H9 (cell line): ENCODE results near the gene TTC13. TPM values are rescaled to one million over a fixed set of nuclear protein-coding genes. Genes with fewer than 3 reads are reported as not detected.

Source experiments
- DNase-seq: peaks from one replicate; pipeline ENCODE4 v3.0.0-alpha.2; 2017
- H2AFZ ChIP-seq: one replicate; pipeline ENCODE4 v1.6.1; 2013; ENCODE audit warnings: mild to moderate bottlenecking, low read length, control low read depth, moderate library complexity
- H2AK5ac ChIP-seq: 2 replicates; pipeline ENCODE4 v1.6.1; 2013; ENCODE audit warnings: low read length, control low read depth, mixed read lengths; ENCODE audit not compliant: insufficient read length
- H2BK120ac ChIP-seq: one replicate; pipeline ENCODE4 v1.6.1; 2013; ENCODE audit warnings: low read depth, mild to moderate bottlenecking, low read length, control low read depth, inconsistent platforms; ENCODE audit not compliant: poor library complexity, severe bottlenecking
- H2BK12ac ChIP-seq: 2 replicates; pipeline ENCODE4 v1.6.1; 2013; ENCODE audit warnings: low read length, control low read depth, mixed read lengths, low read depth; ENCODE audit not compliant: insufficient read length
- H2BK15ac ChIP-seq: 2 replicates; pipeline ENCODE4 v1.6.1; 2013; ENCODE audit warnings: low read depth, low read length, control low read depth
- H2BK20ac ChIP-seq: one replicate; pipeline ENCODE4 v1.6.1; 2013; ENCODE audit warnings: low read depth, mild to moderate bottlenecking, low read length, control low read depth, inconsistent platforms; ENCODE audit not compliant: poor library complexity, severe bottlenecking
- H2BK5ac ChIP-seq: 2 replicates; pipeline ENCODE4 v1.6.1; 2013; ENCODE audit warnings: low read length, control low read depth, mixed read lengths; ENCODE audit not compliant: insufficient read length
- H3K14ac ChIP-seq: 2 replicates; pipeline ENCODE4 v1.6.1; 2013; ENCODE audit warnings: low read length, control low read depth; ENCODE audit not compliant: insufficient read depth
- H3K18ac ChIP-seq: 2 replicates; pipeline ENCODE4 v1.6.1; 2013; ENCODE audit warnings: low read depth, mild to moderate bottlenecking, mixed read lengths, low read length, control low read depth; ENCODE audit not compliant: insufficient read length
- H3K23ac ChIP-seq: 2 replicates; pipeline ENCODE4 v1.6.1; 2013; ENCODE audit warnings: low read length, control low read depth, mixed read lengths, low read depth; ENCODE audit not compliant: insufficient read length
- H3K23me2 ChIP-seq: 2 replicates; pipeline ENCODE4 v1.6.1; 2013; ENCODE audit warnings: low read depth, mild to moderate bottlenecking, mixed read lengths, low read length, control low read depth; ENCODE audit not compliant: insufficient read length, poor library complexity, severe bottlenecking
- H3K27ac ChIP-seq: 2 replicates; pipeline ENCODE4 v1.5.1; 2013; ENCODE audit warnings: low read length, control low read depth, mixed read lengths, low read depth; ENCODE audit not compliant: insufficient read length
- H3K27me3 ChIP-seq: 2 replicates; pipeline ENCODE4 v1.6.1; 2013; ENCODE audit warnings: low read length, control low read depth, inconsistent platforms; ENCODE audit not compliant: insufficient read depth
- H3K4ac ChIP-seq: 2 replicates; pipeline ENCODE4 v1.6.1; 2013; ENCODE audit warnings: low read depth, mild to moderate bottlenecking, control low read depth, inconsistent platforms, low read length, moderate library complexity
- H3K4me1 ChIP-seq: 2 replicates; pipeline ENCODE4 v1.6.1; 2013; ENCODE audit warnings: low read length, control low read depth, inconsistent platforms; ENCODE audit not compliant: insufficient read depth
- H3K4me2 ChIP-seq: 2 replicates; pipeline ENCODE4 v1.6.1; 2013; ENCODE audit warnings: low read length, control low read depth, mixed read lengths; ENCODE audit not compliant: insufficient read length, insufficient read depth
- H3K56ac ChIP-seq: 2 replicates; pipeline ENCODE4 v1.6.1; 2013; ENCODE audit warnings: low read depth, mild to moderate bottlenecking, mixed read lengths, low read length, control low read depth; ENCODE audit not compliant: insufficient read length
- H3K79me1 ChIP-seq: 2 replicates; pipeline ENCODE4 v1.6.1; 2013; ENCODE audit warnings: low read depth, mild to moderate bottlenecking, moderate library complexity, low read length, control low read depth, inconsistent platforms; ENCODE audit not compliant: insufficient read depth, poor library complexity, severe bottlenecking
- H3K79me2 ChIP-seq: 2 replicates; pipeline ENCODE4 v1.6.1; 2013; ENCODE audit warnings: low read length, control low read depth, inconsistent platforms; ENCODE audit not compliant: insufficient read depth
- H3K9ac ChIP-seq: 2 replicates; pipeline ENCODE4 v1.6.1; 2013; ENCODE audit warnings: low read length, control low read depth, mixed read lengths; ENCODE audit not compliant: insufficient read length; ENCODE audit errors: extremely low read depth
- H3K9me3 ChIP-seq: one replicate; pipeline ENCODE4 v1.6.1; 2013; ENCODE audit warnings: low read depth, low read length, inconsistent platforms; ENCODE audit not compliant: control insufficient read depth
- H3T11ph ChIP-seq: one replicate; pipeline ENCODE4 v1.6.1; 2013; ENCODE audit warnings: mild to moderate bottlenecking, low read length, control low read depth, inconsistent platforms
- H4K20me1 ChIP-seq: one replicate; pipeline ENCODE4 v1.6.1; 2013; ENCODE audit not compliant: control insufficient read depth, insufficient read length, insufficient read depth
- H4K5ac ChIP-seq: 2 replicates; pipeline ENCODE4 v1.6.1; 2013; ENCODE audit warnings: low read depth, mild to moderate bottlenecking, mixed read lengths, low read length, control low read depth; ENCODE audit not compliant: insufficient read length
- H4K8ac ChIP-seq: replicated peaks from 2 replicates; pipeline ENCODE4 v1.6.1; 2013; ENCODE audit warnings: low read length, control low read depth, mixed read lengths, low read depth; ENCODE audit not compliant: insufficient read length
- H4K91ac ChIP-seq: 2 replicates; pipeline ENCODE4 v1.6.1; 2013; ENCODE audit warnings: low read depth, mild to moderate bottlenecking, moderate library complexity, mixed read lengths, low read length, control low read depth; ENCODE audit not compliant: insufficient read length
- H3K27ac Mint-ChIP-seq, 3 experiments: 2 replicates in 2 of 3; 3 replicates in 1 of 3; pipeline ENCODE4 v1.8.0; 2020 to 2021; ENCODE audit warnings: mixed read lengths in 3 of 3, mild to moderate bottlenecking in 1 of 3, moderate library complexity in 1 of 3
- H3K27me3 Mint-ChIP-seq: 2 replicates; pipeline ENCODE4 v1.8.0; 2021; ENCODE audit warnings: low read depth, mild to moderate bottlenecking, moderate library complexity, mixed read lengths
- H3K36me3 Mint-ChIP-seq, 3 experiments: 2 replicates in 2 of 3; 3 replicates in 1 of 3; pipeline ENCODE4 v1.8.0; 2020 to 2021; ENCODE audit warnings: low read depth in 3 of 3, mixed read lengths in 3 of 3; ENCODE audit not compliant: insufficient read depth in 1 of 3
- H3K4me1 Mint-ChIP-seq, 2 experiments: 2 replicates each; pipeline ENCODE4 v1.8.0; 2020; ENCODE audit warnings: mixed read lengths in 2 of 2
- H3K4me3 Mint-ChIP-seq, 2 experiments: 2 replicates in 1 of 2; 3 replicates in 1 of 2; pipeline ENCODE4 v1.8.0; 2020 to 2021; ENCODE audit warnings: mild to moderate bottlenecking in 2 of 2, mixed read lengths in 2 of 2, moderate library complexity in 1 of 2
- H3K9me3 Mint-ChIP-seq, 2 experiments: 2 replicates in 1 of 2; 3 replicates in 1 of 2; pipeline ENCODE4 v1.8.0; 2020; ENCODE audit warnings: mild to moderate bottlenecking in 2 of 2, mixed read lengths in 2 of 2, moderate library complexity in 1 of 2
- WGBS: extraction: QIAGEN DNeasy Blood & Tissue Kit; methylation state at CpG from one replicate; pipeline ENCODE4 v1.1.7; 2013; ENCODE audit warnings: missing lambda C conversion rate, low lambda C conversion rate, mixed read lengths; ENCODE audit not compliant: insufficient read length; ENCODE audit errors: extremely low coverage; 5-methylcytosine and 5-hydroxymethylcytosine counted together
- total RNA-seq: library from RNA; stranded (reverse); gene quantifications from 2 replicates; pipeline ENCODE4 v1.2.1, GENCODE V29; 2021
- TF ChIP-seq, protein P1 (sequence below): fragments of 200-600 bp; sonication (generic); conservative IDR thresholded peaks from 3 replicates; pipeline ENCODE4 v1.8.0; 2021; ENCODE audit warnings: antibody characterized with exemption, mild to moderate bottlenecking

TTC13 gene
- total RNA-seq, 1 experiment from 2014 or later, result 7.6 TPM

DNA sequence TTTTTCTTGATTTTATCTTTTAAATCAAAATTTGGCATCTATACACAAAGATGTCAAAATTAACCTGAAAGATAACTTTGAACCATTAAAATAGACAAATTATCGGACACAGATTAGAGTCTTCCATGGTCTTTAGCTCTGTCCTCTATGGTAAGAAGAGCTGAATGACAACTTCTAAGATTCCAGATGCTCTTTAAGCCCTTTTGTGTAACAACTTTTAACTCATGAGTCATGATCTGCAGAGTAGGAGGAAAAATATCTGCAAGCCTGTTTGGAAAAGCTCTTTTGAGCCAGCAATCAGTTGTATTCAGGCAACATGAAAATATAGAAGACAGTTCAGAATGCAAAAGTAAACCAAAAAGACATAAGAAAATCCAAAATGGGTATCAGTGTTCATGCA, 37.8 kb downstream of the TTC13 start:
- no peaks in the 10 kb centered on the region; the same call in 1 of the 2 replicates for H3K27me3 Mint-ChIP-seq

More for the DNA sequence above, 37.8 kb downstream of the TTC13 start:
- TF ChIP-seq, protein P1, sequence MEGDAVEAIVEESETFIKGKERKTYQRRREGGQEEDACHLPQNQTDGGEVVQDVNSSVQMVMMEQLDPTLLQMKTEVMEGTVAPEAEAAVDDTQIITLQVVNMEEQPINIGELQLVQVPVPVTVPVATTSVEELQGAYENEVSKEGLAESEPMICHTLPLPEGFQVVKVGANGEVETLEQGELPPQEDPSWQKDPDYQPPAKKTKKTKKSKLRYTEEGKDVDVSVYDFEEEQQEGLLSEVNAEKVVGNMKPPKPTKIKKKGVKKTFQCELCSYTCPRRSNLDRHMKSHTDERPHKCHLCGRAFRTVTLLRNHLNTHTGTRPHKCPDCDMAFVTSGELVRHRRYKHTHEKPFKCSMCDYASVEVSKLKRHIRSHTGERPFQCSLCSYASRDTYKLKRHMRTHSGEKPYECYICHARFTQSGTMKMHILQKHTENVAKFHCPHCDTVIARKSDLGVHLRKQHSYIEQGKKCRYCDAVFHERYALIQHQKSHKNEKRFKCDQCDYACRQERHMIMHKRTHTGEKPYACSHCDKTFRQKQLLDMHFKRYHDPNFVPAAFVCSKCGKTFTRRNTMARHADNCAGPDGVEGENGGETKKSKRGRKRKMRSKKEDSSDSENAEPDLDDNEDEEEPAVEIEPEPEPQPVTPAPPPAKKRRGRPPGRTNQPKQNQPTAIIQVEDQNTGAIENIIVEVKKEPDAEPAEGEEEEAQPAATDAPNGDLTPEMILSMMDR, result no peak
- H3K23ac ChIP-seq, result no peak overlapping the region
- DNase-seq, result no peak
- H3K27ac ChIP-seq, result no peak overlapping the region
- H3K14ac ChIP-seq, result no peak overlapping the region
- no peak overlapping the region for H3K9ac ChIP-seq
- no peak overlapping the region for H3K18ac ChIP-seq
- no peak overlapping the region for H4K5ac ChIP-seq
- H2BK120ac ChIP-seq, result no peak overlapping the region
- H3K4me1 ChIP-seq, result no peaks in the 10 kb centered on the region
- no peak overlapping the region for H2BK12ac ChIP-seq
- H3K36me3 Mint-ChIP-seq, result no peaks in the 10 kb centered on the region
- no peak overlapping the region for H2BK5ac ChIP-seq
- H3K79me1 ChIP-seq, result no peaks in the 10 kb centered on the region
- H3K27me3 ChIP-seq, result no peaks in the 10 kb centered on the region
- H3K79me2 ChIP-seq, result no peaks in the 10 kb centered on the region
- no peaks in the 10 kb centered on the region for H3K9me3 ChIP-seq
- H3K56ac ChIP-seq, result no peak overlapping the region
- H3K4ac ChIP-seq, result no peak overlapping the region
- H4K20me1 ChIP-seq, result no peaks in the 10 kb centered on the region
- no peak overlapping the region for H3K27ac Mint-ChIP-seq
- H4K8ac ChIP-seq, result no peak overlapping the region
- WGBS, result no CpG with 5 or more reads among the region's 1 CpG
- H2AK5ac ChIP-seq, result no peak overlapping the region
- no peak overlapping the region for H4K91ac ChIP-seq
- H2BK20ac ChIP-seq, result no peak overlapping the region
- H2AFZ ChIP-seq, result no peak overlapping the region
- H3K4me2 ChIP-seq, result no peak overlapping the region
- no peak overlapping the region for H2BK15ac ChIP-seq
- no peak overlapping the region for H3K4me3 Mint-ChIP-seq
- no peak overlapping the region for H3T11ph ChIP-seq
- no peaks in the 10 kb centered on the region for H3K9me3 Mint-ChIP-seq
- no peaks in the 10 kb centered on the region for H3K23me2 ChIP-seq
- H3K4me1 Mint-ChIP-seq, result no peaks in the 10 kb centered on the region
